ENCODE measurements around the gene RBM44. TPM values are rescaled to one million over a fixed set of nuclear protein-coding genes. Genes with fewer than 3 reads are reported as not detected.
"Not testable (repeated sequence)": the region's sequence is repeated elsewhere in the genome, so short reads cannot be mapped to it uniquely, and the experiment has no call there.

RBM44 gene, protein sequence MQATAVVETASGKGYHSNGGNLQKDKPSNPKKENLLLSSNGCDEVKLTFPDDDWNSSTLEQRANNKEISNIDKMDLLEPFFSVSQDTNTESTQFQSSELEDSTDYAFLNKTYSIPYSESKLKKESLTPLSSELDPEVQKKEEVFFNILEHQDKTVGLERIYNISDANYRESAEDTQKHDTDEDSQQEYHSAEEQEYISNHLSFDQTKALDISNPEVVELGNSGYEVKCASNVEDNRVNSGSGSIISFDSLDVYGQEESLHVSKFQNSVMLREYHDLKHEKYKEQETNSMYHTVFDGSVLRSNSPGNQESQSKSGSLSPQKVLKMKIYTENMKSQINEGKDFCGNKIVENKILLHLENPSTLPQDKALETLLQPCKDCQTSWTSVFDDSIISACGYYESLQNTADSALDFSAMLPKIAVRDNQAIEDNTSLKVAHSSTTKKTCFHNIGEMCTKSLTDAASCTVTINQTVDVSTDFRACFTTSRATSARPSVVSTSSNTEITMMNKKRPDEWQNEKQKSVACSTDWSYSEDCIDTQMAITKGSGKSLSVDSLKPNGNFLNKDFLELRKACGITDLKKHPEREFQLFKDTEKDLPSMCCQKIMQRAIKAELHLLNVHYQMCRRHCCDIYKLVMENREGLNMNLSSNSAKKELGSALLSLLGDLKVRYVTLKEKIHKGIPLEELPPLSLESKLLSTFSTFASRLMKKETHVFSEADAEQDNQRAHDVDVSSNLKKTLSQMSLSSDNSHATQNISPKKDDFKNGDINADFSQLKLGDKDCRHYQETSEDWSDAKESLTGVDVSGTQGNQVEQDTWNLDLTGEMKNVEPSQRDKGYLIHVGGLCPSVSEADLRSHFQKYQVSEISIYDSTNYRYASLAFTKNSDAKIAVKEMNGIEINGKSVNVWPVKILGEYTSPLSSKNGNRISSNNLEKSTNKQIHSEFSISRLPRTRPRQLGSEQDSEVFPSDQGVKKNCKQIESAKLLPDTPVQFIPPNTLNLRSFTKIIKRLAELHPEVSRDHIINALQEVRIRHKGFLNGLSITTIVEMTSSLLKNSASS
- 0.44 TPM for total RNA-seq (ENCODE audit: unreplicated experiment)
- long read RNA-seq = 0 reads

DNA sequence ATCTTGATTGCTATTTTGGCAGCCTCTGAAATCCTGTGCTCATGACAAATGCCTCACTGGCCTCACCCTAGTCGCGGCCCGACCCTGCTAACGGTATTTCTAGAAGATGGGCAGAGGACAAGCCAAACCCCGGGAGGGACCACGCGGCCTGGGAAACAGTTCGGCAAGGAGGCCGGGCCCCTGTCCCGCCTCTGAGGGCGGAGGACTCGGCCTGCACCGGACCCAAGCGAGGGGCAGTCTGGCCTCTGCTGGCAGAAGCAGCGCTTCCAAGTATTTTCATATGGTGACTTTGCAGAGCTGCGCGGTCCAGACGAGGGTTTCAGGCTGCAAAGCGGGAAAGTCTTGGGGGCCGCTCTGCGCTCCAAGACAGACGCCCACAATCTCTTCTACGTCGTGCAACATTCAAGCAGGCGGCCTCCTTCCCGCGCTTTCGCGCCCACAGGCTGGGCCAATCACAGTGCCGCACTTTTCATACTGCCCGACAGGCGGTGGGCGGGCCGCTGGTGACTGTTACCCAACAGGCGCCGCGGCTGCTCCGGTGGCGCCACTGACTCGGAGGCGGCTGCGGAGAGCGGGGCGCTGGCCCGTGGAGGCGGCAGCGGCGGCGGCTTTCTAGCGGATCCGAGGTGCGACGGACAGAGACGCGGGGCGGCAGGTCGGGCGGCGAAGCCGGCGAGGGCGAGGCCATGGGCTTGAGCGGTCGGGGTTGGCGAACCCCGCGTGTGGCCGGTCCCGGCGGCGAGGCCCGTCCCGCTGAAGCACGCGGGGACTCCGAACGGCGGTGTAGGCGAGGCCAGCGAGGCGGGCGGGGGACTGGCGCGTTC, at the start of gene RBM44:
RBM44 (plus strand) TSS at position 544 of the 824 bp plus-strand sequence. CDS start 14,831 bp downstream, outside the sequence.
- no peak for DNase-seq (ENCODE audit: low spot score)
- H3K36me3 Mint-ChIP-seq (ENCODE audit: low read depth, unreplicated experiment) = peaks cover 6% of the 10 kb centered on the region
- H3K4me3 Mint-ChIP-seq (ENCODE audit: unreplicated experiment) = no peak within 1 kb of the TSS
- no peak within 1 kb of the TSS for H3K27ac Mint-ChIP-seq (ENCODE audit: unreplicated experiment)
- TF ChIP-seq, protein P1, sequence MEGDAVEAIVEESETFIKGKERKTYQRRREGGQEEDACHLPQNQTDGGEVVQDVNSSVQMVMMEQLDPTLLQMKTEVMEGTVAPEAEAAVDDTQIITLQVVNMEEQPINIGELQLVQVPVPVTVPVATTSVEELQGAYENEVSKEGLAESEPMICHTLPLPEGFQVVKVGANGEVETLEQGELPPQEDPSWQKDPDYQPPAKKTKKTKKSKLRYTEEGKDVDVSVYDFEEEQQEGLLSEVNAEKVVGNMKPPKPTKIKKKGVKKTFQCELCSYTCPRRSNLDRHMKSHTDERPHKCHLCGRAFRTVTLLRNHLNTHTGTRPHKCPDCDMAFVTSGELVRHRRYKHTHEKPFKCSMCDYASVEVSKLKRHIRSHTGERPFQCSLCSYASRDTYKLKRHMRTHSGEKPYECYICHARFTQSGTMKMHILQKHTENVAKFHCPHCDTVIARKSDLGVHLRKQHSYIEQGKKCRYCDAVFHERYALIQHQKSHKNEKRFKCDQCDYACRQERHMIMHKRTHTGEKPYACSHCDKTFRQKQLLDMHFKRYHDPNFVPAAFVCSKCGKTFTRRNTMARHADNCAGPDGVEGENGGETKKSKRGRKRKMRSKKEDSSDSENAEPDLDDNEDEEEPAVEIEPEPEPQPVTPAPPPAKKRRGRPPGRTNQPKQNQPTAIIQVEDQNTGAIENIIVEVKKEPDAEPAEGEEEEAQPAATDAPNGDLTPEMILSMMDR (IDR thresholded peaks at IDR 0.05; ENCODE audit: unreplicated experiment) = no peak
- H3K4me1 Mint-ChIP-seq (ENCODE audit: unreplicated experiment) = peaks cover 2% of the 10 kb centered on the region
- H3K27me3 Mint-ChIP-seq (ENCODE audit: unreplicated experiment) = no peaks in the 10 kb centered on the region
- no peaks in the 10 kb centered on the region for H3K9me3 Mint-ChIP-seq (ENCODE audit: unreplicated experiment)

DNA sequence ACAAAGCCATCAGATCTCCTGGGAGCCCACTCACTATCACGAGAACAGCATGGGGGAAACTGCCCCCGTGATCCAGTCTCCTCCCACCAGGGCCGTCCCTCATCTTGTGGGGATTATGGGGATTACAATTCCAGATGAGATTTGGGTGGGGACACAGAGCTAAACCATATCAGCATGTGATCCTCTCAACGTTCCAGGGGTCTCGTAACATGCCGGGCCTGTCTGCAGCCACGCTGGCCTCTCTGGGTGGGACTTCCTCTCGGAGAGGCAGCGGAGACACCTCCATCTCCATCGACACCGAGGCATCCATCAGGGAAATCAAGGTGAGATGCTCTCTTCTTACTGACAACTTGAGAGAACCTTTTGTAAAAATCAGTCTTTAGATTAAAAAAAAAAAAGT, 49.6 kb upstream of the RBM44 start:
- peaks cover 39% of the 10 kb centered on the region for H3K36me3 Mint-ChIP-seq (ENCODE audit: low read depth, unreplicated experiment)
- no peak for DNase-seq (ENCODE audit: low spot score)
- H3K27me3 Mint-ChIP-seq (ENCODE audit: unreplicated experiment) = peaks cover 2% of the 10 kb centered on the region
- H3K4me3 Mint-ChIP-seq (ENCODE audit: unreplicated experiment) = no peak overlapping the region
- H3K9me3 Mint-ChIP-seq (ENCODE audit: unreplicated experiment) = no peaks in the 10 kb centered on the region
- H3K4me1 Mint-ChIP-seq (ENCODE audit: unreplicated experiment) = peaks cover 7% of the 10 kb centered on the region
- TF ChIP-seq, protein P1 (IDR thresholded peaks at IDR 0.05; ENCODE audit: unreplicated experiment) = no peak
- H3K27ac Mint-ChIP-seq (ENCODE audit: unreplicated experiment) = no peak overlapping the region

DNA sequence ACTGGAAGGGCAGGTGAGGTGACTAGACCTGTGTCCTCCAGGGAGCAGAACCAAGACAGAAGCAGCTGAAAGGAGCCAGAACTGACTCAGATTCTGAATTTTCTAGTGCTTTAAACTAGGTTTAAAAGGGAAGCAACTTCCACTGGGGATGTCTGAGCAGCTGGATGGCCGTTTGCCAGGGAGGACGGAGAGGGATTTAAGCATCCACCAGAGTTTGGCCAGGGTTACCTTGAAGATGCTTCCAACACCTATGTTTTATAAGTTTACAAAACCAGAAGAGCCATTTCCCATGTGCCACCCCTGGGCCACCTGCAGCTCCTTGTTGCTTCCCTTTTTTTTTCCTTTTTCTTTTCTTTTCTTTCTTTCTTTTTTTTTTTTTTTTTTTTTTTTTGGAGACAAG, 48.6 kb upstream of the RBM44 start:
- no peak overlapping the region for H3K27ac Mint-ChIP-seq (ENCODE audit: unreplicated experiment)
- H3K27me3 Mint-ChIP-seq (ENCODE audit: unreplicated experiment) = peaks cover 2% of the 10 kb centered on the region
- no peak overlapping the region for H3K4me3 Mint-ChIP-seq (ENCODE audit: unreplicated experiment)
- peaks cover 3% of the 10 kb centered on the region for H3K4me1 Mint-ChIP-seq (ENCODE audit: unreplicated experiment)
- TF ChIP-seq, protein P1 (IDR thresholded peaks at IDR 0.05; ENCODE audit: unreplicated experiment) = no peak
- peaks cover 45% of the 10 kb centered on the region for H3K36me3 Mint-ChIP-seq (ENCODE audit: low read depth, unreplicated experiment)
- DNase-seq (ENCODE audit: low spot score) = no peak
- no peaks in the 10 kb centered on the region for H3K9me3 Mint-ChIP-seq (ENCODE audit: unreplicated experiment)

DNA sequence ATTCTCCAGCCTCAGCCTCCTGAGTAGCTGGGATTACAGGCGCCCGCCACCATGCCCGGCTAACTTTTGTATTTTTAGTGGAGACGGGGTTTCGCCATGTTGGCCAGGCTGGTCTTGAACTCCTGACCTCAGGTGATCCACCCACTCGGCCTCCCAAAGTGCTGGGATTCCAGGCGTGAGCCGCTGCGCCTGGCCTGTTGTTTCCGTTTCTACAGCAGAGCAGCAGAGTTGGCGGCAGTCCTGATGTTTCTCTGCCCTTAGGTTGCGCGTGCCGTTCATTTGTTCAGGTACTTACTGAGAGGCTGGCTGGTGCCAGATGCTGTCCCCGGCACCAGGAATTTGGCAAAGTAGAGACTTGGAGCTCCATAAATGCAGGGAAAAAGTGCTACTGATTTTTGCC, 48.1 kb upstream of the RBM44 start:
- not testable (repeated sequence) for H3K9me3 Mint-ChIP-seq (ENCODE audit: unreplicated experiment); H3K27ac Mint-ChIP-seq (ENCODE audit: unreplicated experiment)

DNA sequence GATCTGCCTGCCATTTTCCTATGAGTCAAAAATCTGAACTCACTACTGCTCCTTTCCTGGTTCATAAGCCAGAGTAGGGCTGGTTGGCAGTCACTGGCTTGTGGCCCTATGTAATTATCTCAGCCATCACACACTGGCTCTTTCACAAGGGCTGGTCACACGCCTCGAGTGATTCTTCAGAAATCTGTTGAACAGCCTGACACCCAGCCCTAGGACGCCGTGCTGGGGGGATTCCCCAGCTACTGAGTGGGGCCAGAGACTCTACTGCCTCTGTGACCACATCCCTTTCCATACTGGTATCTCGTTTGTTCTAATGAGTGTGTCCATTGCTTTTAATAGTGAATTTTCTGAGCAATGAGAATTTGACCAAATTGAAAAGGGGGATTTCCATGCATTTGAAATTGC, 45.8 kb upstream of the RBM44 start:
- Mint-ChIP-seq H3K27me3 (ENCODE audit: unreplicated experiment) (peaks cover 5% of the 10 kb centered on the region), H3K27ac (ENCODE audit: unreplicated experiment) (no peak overlapping the region), H3K4me1 (ENCODE audit: unreplicated experiment) (peaks cover 18% of the 10 kb centered on the region), H3K9me3 (ENCODE audit: unreplicated experiment) (no peaks in the 10 kb centered on the region), H3K36me3 (ENCODE audit: low read depth, unreplicated experiment) (peaks cover 55% of the 10 kb centered on the region), H3K4me3 (ENCODE audit: unreplicated experiment) (no peak overlapping the region)
- no peak for DNase-seq (ENCODE audit: low spot score)
- TF ChIP-seq, protein P1 (IDR thresholded peaks at IDR 0.05; ENCODE audit: unreplicated experiment) = no peak

More for the DNA sequence above, 48.1 kb upstream of the RBM44 start:
- not testable (repeated sequence) for H3K4me3 Mint-ChIP-seq (ENCODE audit: unreplicated experiment); DNase-seq (ENCODE audit: low spot score); H3K4me1 Mint-ChIP-seq (ENCODE audit: unreplicated experiment); H3K27me3 Mint-ChIP-seq (ENCODE audit: unreplicated experiment)
- H3K36me3 Mint-ChIP-seq (ENCODE audit: low read depth, unreplicated experiment) = peaks cover 45% of the 10 kb centered on the region
